ACC112 (cell line): ENCODE measurements around the gene C12orf75.

Experiments
- H2AFZ ChIP-seq: fragments of 200-600 bp; sonication (generic); one replicate; pipeline ENCODE4 v1.6.0; 2017; ENCODE audit warnings: antibody characterized with exemption, low read length; ENCODE audit not compliant: unreplicated experiment
- H3K27ac ChIP-seq: fragments of 200-600 bp; sonication (generic); 2 replicates; pipeline ENCODE4 v1.5.1; 2014; ENCODE audit warnings: low read depth, mild to moderate bottlenecking, antibody characterized with exemption, low read length, moderate library complexity
- H3K27me3 ChIP-seq: fragments of 200-600 bp; sonication (generic); 2 replicates; pipeline ENCODE4 v1.6.1; 2014; ENCODE audit warnings: mild to moderate bottlenecking, antibody characterized with exemption, low read length, moderate library complexity, mixed read lengths; ENCODE audit not compliant: insufficient read depth
- H3K36me3 ChIP-seq: fragments of 200-600 bp; sonication (generic); 2 replicates; pipeline ENCODE4 v1.6.1; 2016; ENCODE audit warnings: mild to moderate bottlenecking, antibody characterized with exemption, low read length, moderate library complexity, mixed read lengths; ENCODE audit not compliant: insufficient read depth
- H3K4me1 ChIP-seq: fragments of 200-600 bp; sonication (generic); one replicate; pipeline ENCODE4 v1.6.1; 2016; ENCODE audit warnings: low read length, mixed read lengths; ENCODE audit not compliant: insufficient read depth, unreplicated experiment, control insufficient read depth
- H3K4me3 ChIP-seq: fragments of 200-600 bp; sonication (generic); 2 replicates; pipeline ENCODE4 v1.5.1; 2014; ENCODE audit warnings: mild to moderate bottlenecking, low read depth, low read length
- H3K79me2 ChIP-seq: fragments of 200-600 bp; sonication (generic); one replicate; pipeline ENCODE4 v1.6.0; 2016; ENCODE audit warnings: low read length; ENCODE audit not compliant: control insufficient read depth, unreplicated experiment, insufficient read depth

Gene C12orf75

DNA sequence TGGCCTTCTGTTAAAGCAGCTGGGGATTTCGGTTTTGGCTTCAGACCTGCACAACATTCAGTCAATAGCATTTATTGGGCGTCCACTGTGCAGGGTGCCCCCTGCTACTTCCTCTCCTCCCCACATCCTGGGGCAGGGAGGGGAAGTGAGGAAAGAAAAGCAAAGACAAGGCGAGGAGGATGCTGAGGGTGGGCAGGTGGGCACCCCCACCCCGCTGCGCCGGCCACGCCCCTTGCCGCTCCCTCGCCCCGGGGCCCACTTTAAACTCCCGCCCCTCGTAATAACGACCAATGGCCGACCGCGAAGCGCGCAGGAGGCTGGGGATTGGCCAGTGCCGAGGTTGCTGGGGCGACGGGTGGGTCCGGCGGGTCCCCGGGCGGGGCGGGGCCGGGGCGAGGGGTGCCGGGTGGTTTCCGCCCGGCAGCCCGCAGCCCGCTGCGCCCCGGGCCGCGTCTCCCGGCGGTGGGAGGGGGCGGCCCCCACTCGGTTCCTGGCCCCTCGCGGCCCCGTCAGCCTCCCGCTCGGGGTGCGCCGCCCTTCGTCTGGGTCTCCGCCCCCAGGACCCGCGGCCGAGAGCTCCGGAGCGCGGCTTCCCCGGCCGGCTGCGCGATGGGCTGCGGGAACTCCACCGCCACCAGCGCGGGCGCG is at the start of gene C12orf75:
Gene C12orf75 (plus strand): TSS at position 409 of the 648 bp plus-strand sequence. CDS start 201 bp downstream, at position 610.
- Histone ChIP-seq H3K4me1 (peaks cover 51% of the 10 kb centered on the region), H3K4me3 (peak within 1 kb of the TSS; percentile 83), H3K27me3 (no peaks in the 10 kb centered on the region), H2AFZ (peak within 1 kb of the TSS; percentile 57), H3K36me3 (no peaks in the 10 kb centered on the region), H3K27ac (no peak within 1 kb of the TSS), H3K79me2 (peaks cover 40% of the 10 kb centered on the region)

DNA sequence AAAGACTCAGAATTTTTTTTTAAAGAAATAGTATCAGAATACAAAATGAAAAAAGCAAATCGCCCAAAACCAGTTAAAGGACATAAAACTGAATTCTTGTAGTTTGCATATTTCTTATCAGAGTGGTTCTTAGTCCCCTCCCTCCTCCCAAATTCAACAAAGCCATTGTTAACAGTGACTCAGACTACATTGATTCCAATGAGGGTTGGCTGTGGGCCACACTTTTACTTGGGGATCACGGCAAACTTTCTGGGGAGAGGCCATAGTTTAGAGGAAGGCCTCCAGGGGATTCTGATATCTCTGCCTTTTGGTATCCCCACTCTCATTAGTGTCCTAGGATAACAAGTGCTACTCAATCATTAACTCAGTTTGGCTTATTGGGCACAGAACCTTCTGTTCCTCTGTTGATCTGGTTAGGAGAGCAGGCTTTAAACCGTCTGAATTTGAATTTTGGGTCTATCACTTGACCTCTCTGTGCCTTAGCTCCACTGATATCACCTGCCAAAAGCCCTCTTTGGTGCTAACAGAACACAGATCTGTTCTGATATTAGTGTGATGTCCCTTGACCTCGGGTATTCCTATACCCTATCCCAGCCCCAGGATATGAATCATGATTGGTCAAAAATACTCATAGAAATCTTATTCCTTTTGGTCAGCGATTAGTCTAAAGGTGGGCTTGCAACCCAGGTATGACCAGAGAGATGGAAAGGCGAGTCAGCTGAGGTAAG is 49.4 kb upstream of the C12orf75 start:
- H2AFZ ChIP-seq = peak overlapping the region; percentile 26

DNA sequence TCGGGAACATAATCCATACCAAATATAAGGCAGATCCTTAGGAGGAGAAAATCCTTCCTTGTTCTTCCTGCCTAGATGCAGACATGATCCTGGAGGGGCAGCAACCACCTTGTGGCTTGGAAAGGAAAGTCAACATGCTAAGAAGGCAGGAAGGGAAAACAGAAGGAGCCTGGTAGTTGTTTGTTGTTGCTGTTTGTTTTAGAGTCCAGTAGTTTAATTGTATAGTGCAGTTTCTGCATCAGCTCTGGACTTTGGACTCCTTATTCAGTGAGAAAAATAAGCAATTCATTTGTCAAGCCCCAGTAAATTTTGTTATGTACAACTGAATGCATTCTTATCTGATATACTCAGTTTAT is 48.8 kb upstream of the C12orf75 start:
- Histone ChIP-seq H3K4me3 (no peak overlapping the region), H3K4me1 (peaks cover 15% of the 10 kb centered on the region), H3K27ac (no peak overlapping the region), H3K36me3 (no peaks in the 10 kb centered on the region), H3K27me3 (no peaks in the 10 kb centered on the region), H2AFZ (no peak overlapping the region), H3K79me2 (no peaks in the 10 kb centered on the region)

More for the DNA sequence above, 49.4 kb upstream of the C12orf75 start:
- H3K4me3 ChIP-seq = no peak overlapping the region
- H3K27ac ChIP-seq = no peak overlapping the region
- H3K27me3 ChIP-seq = no peaks in the 10 kb centered on the region
- peaks cover 15% of the 10 kb centered on the region for H3K4me1 ChIP-seq
- H3K79me2 ChIP-seq = no peaks in the 10 kb centered on the region
- no peaks in the 10 kb centered on the region for H3K36me3 ChIP-seq

GRCh38 chr12:105285378-105285777 is 45.1 kb upstream of the C12orf75 start:
- Histone ChIP-seq H3K79me2 (no peaks in the 10 kb centered on the region), H3K4me3 (no peak overlapping the region), H2AFZ (no peak overlapping the region), H3K27me3 (no peaks in the 10 kb centered on the region), H3K36me3 (no peaks in the 10 kb centered on the region), H3K4me1 (peaks cover 12% of the 10 kb centered on the region), H3K27ac (no peak overlapping the region)

DNA sequence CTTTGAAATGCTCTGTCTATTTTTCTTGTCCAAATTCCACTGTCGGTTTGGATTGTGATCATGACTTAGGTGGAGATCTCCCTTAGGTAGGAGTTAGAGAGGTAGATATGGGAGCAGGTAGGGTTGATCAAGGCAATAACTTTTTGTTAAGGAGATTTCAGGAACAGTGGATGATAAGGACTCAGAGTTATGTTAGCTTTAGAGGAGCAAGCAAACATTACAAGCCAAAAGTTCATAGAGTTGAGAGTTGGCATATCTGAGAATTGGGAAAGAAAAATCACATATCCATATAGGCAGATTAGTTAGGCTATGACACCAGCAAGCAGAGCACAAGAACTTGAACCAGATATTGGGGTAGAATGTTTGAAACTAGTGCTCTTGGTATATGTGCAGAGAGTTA is 43.1 kb upstream of the C12orf75 start:
- H3K36me3 ChIP-seq = no peaks in the 10 kb centered on the region
- H3K4me1 ChIP-seq = peaks cover 2% of the 10 kb centered on the region
- H3K27ac ChIP-seq = no peak overlapping the region
- no peaks in the 10 kb centered on the region for H3K27me3 ChIP-seq
- H2AFZ ChIP-seq = no peak overlapping the region
- no peaks in the 10 kb centered on the region for H3K79me2 ChIP-seq
- H3K4me3 ChIP-seq = no peak overlapping the region

DNA sequence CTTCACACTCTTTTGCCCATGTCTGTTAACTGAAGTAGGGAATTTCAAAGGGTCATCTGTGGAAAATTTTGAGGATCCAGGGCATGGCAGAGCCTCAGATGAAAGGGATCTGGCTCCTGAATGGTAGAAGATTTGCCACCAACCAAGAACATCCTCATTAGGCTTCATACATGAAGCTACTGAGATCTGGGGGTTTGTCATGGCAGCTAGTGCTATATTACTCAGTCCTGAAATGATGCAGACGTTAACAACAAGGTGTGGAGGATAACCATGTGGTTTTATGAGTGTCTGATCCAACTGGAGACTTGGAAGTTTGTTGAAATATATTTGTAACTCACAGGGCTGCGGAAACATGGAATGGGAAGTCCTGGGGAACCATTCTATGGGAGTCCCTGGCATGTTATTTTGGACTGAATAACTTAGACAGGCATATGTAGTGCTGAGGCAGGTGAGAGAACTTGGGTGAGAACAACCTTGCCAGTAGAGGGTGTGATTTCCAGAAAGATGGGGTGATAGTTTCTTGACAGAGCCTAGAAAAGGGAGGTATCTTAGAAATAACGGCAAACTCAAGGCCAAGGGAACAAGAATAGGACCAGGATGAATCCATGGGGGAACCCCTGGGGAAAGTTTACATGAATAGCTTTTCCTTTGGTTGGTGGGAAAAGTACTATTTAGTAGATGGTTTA is 42.0 kb upstream of the C12orf75 start:
- H3K79me2 ChIP-seq = no peaks in the 10 kb centered on the region
- no peak overlapping the region for H3K4me3 ChIP-seq
- H3K4me1 ChIP-seq = peaks cover 10% of the 10 kb centered on the region
- H3K27ac ChIP-seq = no peak overlapping the region
- no peaks in the 10 kb centered on the region for H3K27me3 ChIP-seq
- no peak overlapping the region for H2AFZ ChIP-seq
- no peaks in the 10 kb centered on the region for H3K36me3 ChIP-seq

DNA sequence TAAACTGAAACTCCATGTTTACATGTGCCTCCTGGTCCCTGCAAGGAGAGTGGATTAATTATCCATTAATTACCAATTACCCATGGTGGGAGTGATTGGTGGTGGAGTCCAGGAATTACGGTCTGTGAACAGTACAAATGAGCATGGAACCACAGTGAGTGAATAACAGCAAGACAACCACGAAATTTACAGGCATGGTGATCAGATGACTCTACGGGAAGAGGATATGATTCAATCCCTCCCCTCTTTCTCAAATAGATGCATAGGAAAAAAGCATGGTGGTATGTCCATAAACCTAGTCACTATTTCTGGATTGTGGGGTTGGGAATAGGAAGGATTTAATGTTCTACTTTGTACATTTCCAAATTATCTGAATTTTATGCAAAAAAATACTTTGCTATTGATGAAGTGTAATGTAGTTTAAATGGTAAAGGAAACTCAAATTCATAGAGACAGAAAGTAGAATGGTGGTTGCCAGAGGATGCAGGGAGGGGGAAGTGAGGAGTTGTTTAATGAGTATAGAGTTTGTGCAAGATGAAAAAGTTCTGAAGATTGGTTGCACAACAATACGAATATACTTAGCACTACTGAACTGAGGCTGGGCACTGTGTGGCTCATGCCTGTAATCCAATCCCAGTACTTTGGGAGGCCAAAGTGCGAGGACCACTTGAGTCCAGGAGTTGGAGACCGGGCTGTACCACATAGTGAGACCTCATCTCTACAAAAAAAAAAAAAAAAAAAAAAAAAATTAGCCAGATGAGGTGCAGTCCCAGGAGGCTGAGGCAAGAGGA is 41.2 kb upstream of the C12orf75 start:
- Histone ChIP-seq H3K27ac (no peak overlapping the region), H3K79me2 (no peaks in the 10 kb centered on the region), H2AFZ (no peak overlapping the region), H3K4me3 (no peak overlapping the region), H3K36me3 (no peaks in the 10 kb centered on the region), H3K4me1 (peaks cover 10% of the 10 kb centered on the region), H3K27me3 (no peaks in the 10 kb centered on the region)

DNA sequence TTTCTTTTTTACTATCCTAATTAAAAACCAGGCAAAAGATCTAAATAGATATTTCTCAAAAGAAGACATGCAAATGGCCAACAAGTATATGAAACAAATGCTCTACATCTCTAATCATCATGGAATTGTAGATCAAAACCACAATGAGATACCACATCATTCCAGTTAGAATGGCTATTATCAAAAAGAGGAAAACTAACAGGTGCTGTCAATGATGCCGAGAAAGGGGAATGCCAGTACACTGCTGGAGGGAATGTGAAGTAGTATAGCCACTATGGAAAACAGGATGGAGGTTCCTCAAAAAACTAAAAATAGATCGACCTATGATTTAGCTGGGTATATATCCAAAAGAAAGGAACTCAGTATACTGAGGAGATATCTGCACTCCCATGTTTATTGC is 39.0 kb upstream of the C12orf75 start:
- peaks cover 13% of the 10 kb centered on the region for H3K4me1 ChIP-seq
- no peaks in the 10 kb centered on the region for H3K27me3 ChIP-seq
- H3K79me2 ChIP-seq = no peaks in the 10 kb centered on the region
- no peak overlapping the region for H3K27ac ChIP-seq
- H2AFZ ChIP-seq = no peak overlapping the region
- no peaks in the 10 kb centered on the region for H3K36me3 ChIP-seq
- H3K4me3 ChIP-seq = no peak overlapping the region

- Histone ChIP-seq H3K4me1 (peaks cover 13% of the 10 kb centered on the region), H2AFZ (no peak overlapping the region), H3K4me3 (no peak overlapping the region), H3K27ac (peak overlapping the region; percentile 33), H3K79me2 (no peaks in the 10 kb centered on the region), H3K27me3 (no peaks in the 10 kb centered on the region), H3K36me3 (no peaks in the 10 kb centered on the region)
These were observed 37.8 kb upstream of the C12orf75 start for GRCh38 chr12:105292705-105293104.

GRCh38 chr12:105293187-105293586 is 37.3 kb upstream of the C12orf75 start:
- H3K79me2 ChIP-seq = no peaks in the 10 kb centered on the region
- no peak overlapping the region for H2AFZ ChIP-seq
- no peaks in the 10 kb centered on the region for H3K36me3 ChIP-seq
- no peak overlapping the region for H3K4me3 ChIP-seq
- peak overlapping the region; percentile 33 for H3K27ac ChIP-seq
- no peaks in the 10 kb centered on the region for H3K27me3 ChIP-seq
- H3K4me1 ChIP-seq = peaks cover 13% of the 10 kb centered on the region
